ENCODE results near the gene PTPN21.

GRCh38 chr14:88478931-88479330 is 75.9 kb downstream of the PTPN21 start:
- TF ChIP-seq ZNF121 (tag by site-specific recombination; IDR thresholded peaks at IDR 0.05) (no peak), ZNF785 (tag by site-specific recombination; IDR thresholded peaks at IDR 0.05) (no peak), ZNF571 (tag by site-specific recombination; IDR thresholded peaks at IDR 0.05) (no peak)
- TF ChIP-seq, protein P1, sequence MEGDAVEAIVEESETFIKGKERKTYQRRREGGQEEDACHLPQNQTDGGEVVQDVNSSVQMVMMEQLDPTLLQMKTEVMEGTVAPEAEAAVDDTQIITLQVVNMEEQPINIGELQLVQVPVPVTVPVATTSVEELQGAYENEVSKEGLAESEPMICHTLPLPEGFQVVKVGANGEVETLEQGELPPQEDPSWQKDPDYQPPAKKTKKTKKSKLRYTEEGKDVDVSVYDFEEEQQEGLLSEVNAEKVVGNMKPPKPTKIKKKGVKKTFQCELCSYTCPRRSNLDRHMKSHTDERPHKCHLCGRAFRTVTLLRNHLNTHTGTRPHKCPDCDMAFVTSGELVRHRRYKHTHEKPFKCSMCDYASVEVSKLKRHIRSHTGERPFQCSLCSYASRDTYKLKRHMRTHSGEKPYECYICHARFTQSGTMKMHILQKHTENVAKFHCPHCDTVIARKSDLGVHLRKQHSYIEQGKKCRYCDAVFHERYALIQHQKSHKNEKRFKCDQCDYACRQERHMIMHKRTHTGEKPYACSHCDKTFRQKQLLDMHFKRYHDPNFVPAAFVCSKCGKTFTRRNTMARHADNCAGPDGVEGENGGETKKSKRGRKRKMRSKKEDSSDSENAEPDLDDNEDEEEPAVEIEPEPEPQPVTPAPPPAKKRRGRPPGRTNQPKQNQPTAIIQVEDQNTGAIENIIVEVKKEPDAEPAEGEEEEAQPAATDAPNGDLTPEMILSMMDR (tag by site-specific recombination; IDR thresholded peaks at IDR 0.05) = no peak
- TF ChIP-seq, protein P2, sequence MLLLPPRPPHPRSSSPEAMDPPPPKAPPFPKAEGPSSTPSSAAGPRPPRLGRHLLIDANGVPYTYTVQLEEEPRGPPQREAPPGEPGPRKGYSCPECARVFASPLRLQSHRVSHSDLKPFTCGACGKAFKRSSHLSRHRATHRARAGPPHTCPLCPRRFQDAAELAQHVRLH (tag by site-specific recombination; IDR thresholded peaks at IDR 0.05) = no peak
